ENCODE data around the gene CCDC117. TPM values are rescaled to one million over a fixed set of nuclear protein-coding genes. Genes with fewer than 3 reads are reported as not detected.

Gene CCDC117
- polyA plus RNA-seq, 1 of the 3 experiments (the other 2 are of a cell fraction): 4.2 TPM

GRCh38 chr22:28812516-28812915, 40.0 kb downstream of the CCDC117 start:
- CTCF ChIA-PET: interaction anchor here (0.6 to 2.5 kb wide), 3 partner anchors 17 to 342 kb away, joined by 4 to 11 read pairs (median 6); no protein-coding TSS in a partner anchor
- no peak overlapping the region for H2AFZ ChIP-seq (ENCODE audit: low read depth)
- H3K27ac ChIP-seq (ENCODE audit: low read depth in 2 of 2, low read length in 1 of 2): no peak overlapping the region
- no peaks in the 10 kb centered on the region for H3K27me3 ChIP-seq (ENCODE audit: insufficient read depth)
- no peaks in the 10 kb centered on the region for H3K79me2 ChIP-seq (ENCODE audit: insufficient read depth)
- H3K9me3 ChIP-seq: no peaks in the 10 kb centered on the region
- H3F3A ChIP-seq (replicated peaks; ENCODE audit: insufficient read depth): no peaks in the 10 kb centered on the region
- H3K36me3 ChIP-seq (replicated peaks in 1 of 2; ENCODE audit: control insufficient read depth in 1 of 2, insufficient read depth in 2 of 2, low read length in 1 of 2): no peaks in the 10 kb centered on the region
- no peaks in the 10 kb centered on the region for H3K4me1 ChIP-seq (ENCODE audit: control insufficient read depth in 1 of 2, insufficient read depth in 2 of 2, low read depth in 1 of 2, low read length in 1 of 2)
- H4K20me1 ChIP-seq (ENCODE audit: insufficient read depth): no peaks in the 10 kb centered on the region
- TF ChIP-seq SMC3 (IDR thresholded peaks at IDR 0.05; ENCODE audit: low read depth, low read length): no peak
- no peak for TF ChIP-seq ZBTB33 (IDR thresholded peaks at IDR 0.05; ENCODE audit: borderline replicate concordance, low read depth)
- no peak for TF ChIP-seq USF1 (IDR thresholded peaks at IDR 0.05; ENCODE audit: borderline replicate concordance, low read depth)
- no peak for TF ChIP-seq USF2 (IDR thresholded peaks at IDR 0.05; ENCODE audit: borderline replicate concordance, low read depth, low read length)
- H3K4me3 ChIP-seq (ENCODE audit: low read depth in 2 of 2, low read length in 1 of 2): no peak overlapping the region
- POLR2A ChIA-PET: interaction anchor here (0.6 kb wide), 3 partner anchors 13 to 831 kb away, joined by 3 to 4 read pairs (median 3); no protein-coding TSS in a partner anchor
- WGBS (ENCODE audit: low lambda C conversion rate): 95% methylated on average over 5 of the region's 5 CpGs
- H3K4me2 ChIP-seq: no peak overlapping the region
- H3K9me2 ChIP-seq: no peaks in the 10 kb centered on the region
- no peak for DNase-seq
- H3K9ac ChIP-seq: no peak overlapping the region

GRCh38 chr22:28813772-28814518, 41.5 kb downstream of the CCDC117 start:
- Histone ChIP-seq H3K79me2 (ENCODE audit: insufficient read depth) (no peaks in the 10 kb centered on the region), H3K4me1 (ENCODE audit: control insufficient read depth in 1 of 2, insufficient read depth in 2 of 2, low read depth in 1 of 2, low read length in 1 of 2) (peaks cover 0 to 6% of the 10 kb centered on the region in 2 experiments; a peak in 1 of 4 replicates), H3K9me3 (no peaks in the 10 kb centered on the region), H3K27ac (ENCODE audit: low read depth in 2 of 2, low read length in 1 of 2) (no peak overlapping the region), H3K27me3 (ENCODE audit: insufficient read depth) (no peaks in the 10 kb centered on the region), H3K9ac (no peak overlapping the region), H4K20me1 (ENCODE audit: insufficient read depth) (no peaks in the 10 kb centered on the region), H3K4me2 (no peak overlapping the region), H2AFZ (ENCODE audit: low read depth) (no peak overlapping the region), H3K9me2 (no peaks in the 10 kb centered on the region), H3K36me3 (replicated peaks in 1 of 2; ENCODE audit: control insufficient read depth in 1 of 2, insufficient read depth in 2 of 2, low read length in 1 of 2) (no peaks in the 10 kb centered on the region), H3K4me3 (ENCODE audit: low read depth in 2 of 2, low read length in 1 of 2) (no peak overlapping the region), H3F3A (replicated peaks; ENCODE audit: insufficient read depth) (no peaks in the 10 kb centered on the region)
- POLR2A ChIA-PET: interaction anchor here (2.2 kb wide), 1 partner anchor 14 kb away, joined by 6 read pairs; the partner anchor contains the start of gene XBP1
- DNase-seq: no peak
- no peak for TF ChIP-seq TEAD4 (IDR thresholded peaks at IDR 0.05; ENCODE audit: borderline replicate concordance, insufficient read depth)
- 95% methylated on average over 2 of the region's 2 CpGs for WGBS (ENCODE audit: low lambda C conversion rate)
- CTCF ChIA-PET: interaction anchor here (1.0 to 2.3 kb wide), 3 partner anchors 15 to 298 kb away, joined by 3 to 12 read pairs (median 3); no protein-coding TSS in a partner anchor
